SK-N-SH (cell line): ENCODE data around the gene CCDC187. TPM values are rescaled to one million over a fixed set of nuclear protein-coding genes. Genes with fewer than 3 reads are reported as not detected.

ENCODE experiments used
- CTCF ChIA-PET: fragments of 300-600, 350-600 bp; formaldehyde crosslinking; extraction: SDS; loops from one replicate; lab custom pipeline; 2021; lab: Yijun Ruan, JAX
- POLR2A ChIA-PET: fragments of 350-600 bp; sonication (Branson Sonifier 250); formaldehyde crosslinking; extraction: SDS; loops from one replicate; lab custom pipeline; 2020; ENCODE audit warnings: antibody characterized with exemption, inconsistent platforms; lab: Yijun Ruan, JAX
- DNase-seq: peaks from one replicate; pipeline ENCODE4 v3.0.0; 2012
- H2AFZ ChIP-seq: fragments of 200-600 bp; sonication (generic); 2 replicates; pipeline ENCODE4 v1.8.1; 2016; ENCODE audit warnings: antibody characterized with exemption, mild to moderate bottlenecking, low read depth
- H3F3A ChIP-seq: fragments of 200-600 bp; sonication (generic); replicated peaks from 2 replicates; pipeline ENCODE3; 2016; ENCODE audit warnings: antibody characterized with exemption, mild to moderate bottlenecking; ENCODE audit not compliant: insufficient read depth
- H3K27ac ChIP-seq, 2 experiments: fragments of 200-500 bp in 1 of 2; fragments of 200-600 bp in 1 of 2; sonication (Bioruptor generic) in 1 of 2; sonication (generic), shearing (Covaris generic) in 1 of 2; 2 replicates each; pipeline versions ENCODE4 v1.5.1 to v1.6.1; 2014 to 2016; ENCODE audit warnings: low read depth in 2 of 2, inconsistent platforms in 1 of 2, low read length in 1 of 2, mild to moderate bottlenecking in 1 of 2, mixed read lengths in 1 of 2
- H3K27me3 ChIP-seq: fragments of 200-600 bp; sonication (generic), shearing (Covaris generic); 2 replicates; pipeline ENCODE4 v1.6.1; 2016; ENCODE audit warnings: mixed run types; ENCODE audit not compliant: insufficient read depth
- H3K36me3 ChIP-seq, 2 experiments: fragments of 200-500 bp in 1 of 2; fragments of 200-600 bp in 1 of 2; sonication (Bioruptor generic) in 1 of 2; sonication (generic) in 1 of 2; replicated peaks in 1 of 2; 2 replicates each; pipeline versions ENCODE3 to v1.5.1; 2014 to 2016; ENCODE audit warnings: low read length in 1 of 2, mild to moderate bottlenecking in 1 of 2; ENCODE audit not compliant: insufficient read depth in 2 of 2, control insufficient read depth in 1 of 2
- H3K4me1 ChIP-seq, 2 experiments: fragments of 200-500 bp in 1 of 2; fragments of 200-600 bp in 1 of 2; sonication (Bioruptor generic) in 1 of 2; sonication (generic), shearing (Covaris generic) in 1 of 2; 2 replicates each; pipeline versions ENCODE4 v1.5.1 to v1.6.1; 2014 to 2016; ENCODE audit warnings: low read depth in 1 of 2, low read length in 1 of 2, mixed run types in 1 of 2; ENCODE audit not compliant: insufficient read depth in 2 of 2, control insufficient read depth in 1 of 2
- H3K4me2 ChIP-seq: fragments of 200-600 bp; sonication (generic), shearing (Covaris generic); 2 replicates; pipeline ENCODE4 v1.6.1; 2017; ENCODE audit warnings: mixed run types
- H3K4me3 ChIP-seq, 2 experiments: fragments of 200-500 bp in 1 of 2; fragments of 200-600 bp in 1 of 2; sonication (Bioruptor generic) in 1 of 2; sonication (generic), shearing (Covaris generic) in 1 of 2; 2 replicates each; pipeline versions ENCODE4 v1.5.1 to v1.8.1; 2014 to 2016; ENCODE audit warnings: low read depth in 2 of 2, inconsistent platforms in 1 of 2, low read length in 1 of 2, mild to moderate bottlenecking in 1 of 2, mixed read lengths in 1 of 2, moderate library complexity in 1 of 2
- H3K79me2 ChIP-seq: fragments of 200-600 bp; sonication (generic); 2 replicates; pipeline ENCODE4 v1.8.1; 2017; ENCODE audit warnings: mild to moderate bottlenecking; ENCODE audit not compliant: insufficient read depth
- H3K9ac ChIP-seq: fragments of 200-600 bp; sonication (generic); 2 replicates; pipeline ENCODE4 v1.6.1; 2017; ENCODE audit warnings: mixed run types
- H3K9me2 ChIP-seq: fragments of 200-600 bp; sonication (generic); 2 replicates; pipeline ENCODE4 v1.6.1; 2017; ENCODE audit warnings: mixed run types
- H3K9me3 ChIP-seq: fragments of 200-600 bp; sonication (generic); 2 replicates; pipeline ENCODE4 v1.6.1; 2017; ENCODE audit warnings: mixed run types, mild to moderate bottlenecking, moderate library complexity
- H4K20me1 ChIP-seq: fragments of 200-600 bp; sonication (generic); 2 replicates; pipeline ENCODE4 v1.6.1; 2017; ENCODE audit warnings: mild to moderate bottlenecking, mixed run types; ENCODE audit not compliant: insufficient read depth
- CHD2 ChIP-seq: fragments of 150-350 bp; IDR thresholded peaks from 2 replicates; pipeline ENCODE4 v1.6.1; 2018; ENCODE audit warnings: low read length; ENCODE audit not compliant: partially characterized antibody
- ELF1 ChIP-seq: IDR thresholded peaks from 2 replicates; pipeline ENCODE4 v1.4.0; 2012
- JUND ChIP-seq: IDR thresholded peaks from 2 replicates; pipeline ENCODE4 v1.4.0; 2012
- MEF2A ChIP-seq: IDR thresholded peaks from 2 replicates; pipeline ENCODE4 v1.4.0; 2012; ENCODE audit warnings: low read depth, borderline replicate concordance
- MXI1 ChIP-seq: IDR thresholded peaks from 2 replicates; pipeline ENCODE4 v1.6.1; 2012; ENCODE audit warnings: mild to moderate bottlenecking, low read depth, low read length, improper control_type of control experiment
- NFIC ChIP-seq: IDR thresholded peaks from 2 replicates; pipeline ENCODE4 v1.4.0; 2012; ENCODE audit warnings: borderline replicate concordance
- NRF1 ChIP-seq: IDR thresholded peaks from 2 replicates; pipeline ENCODE4 v1.6.1; 2012; ENCODE audit warnings: low read depth, mild to moderate bottlenecking, low read length
- RCOR1 ChIP-seq: fragments of 150-350 bp; IDR thresholded peaks from 2 replicates; pipeline ENCODE4 v1.6.1; 2017; ENCODE audit warnings: antibody characterized with exemption, low read length
- TCF12 ChIP-seq: IDR thresholded peaks from 2 replicates; pipeline ENCODE4 v1.4.0; 2012
- TEAD4 ChIP-seq: IDR thresholded peaks from 2 replicates; pipeline ENCODE4 v1.4.0; 2012; ENCODE audit warnings: mild to moderate bottlenecking, borderline replicate concordance; ENCODE audit not compliant: insufficient read depth
- ZBTB33 ChIP-seq: IDR thresholded peaks from 2 replicates; pipeline ENCODE4 v1.4.0; 2012; ENCODE audit warnings: low read depth, borderline replicate concordance
- WGBS: methylation state at CpG from one replicate; pipeline ENCODE4 v1.1.6; 2017; ENCODE audit warnings: low lambda C conversion rate; 5-methylcytosine and 5-hydroxymethylcytosine counted together
- polyA plus RNA-seq, 3 experiments: library from polyadenylated mRNA; depleted of rRNA; stranded (reverse); fragments of >200 nt; gene quantifications; 2 replicates each; pipeline ENCODE4 v1.2.3, GENCODE V29; 2012

CCDC187 gene
- polyA plus RNA-seq, 1 of the 3 experiments (the other 2 are of a cell fraction), result not detected

- H3K9me2 ChIP-seq, result no peaks in the 10 kb centered on the region
- H3K4me3 ChIP-seq, result no peak overlapping the region
- CTCF ChIA-PET, result interaction anchor here (0.9 to 1.7 kb wide), 5 partner anchors 9 to 122 kb away, joined by 3 to 7 read pairs (median 3); no protein-coding TSS in a partner anchor
- POLR2A ChIA-PET, result interaction anchor here (0.7 kb wide), 1 partner anchor 435 kb away, joined by 3 read pairs; no protein-coding TSS in a partner anchor
- peak; percentile 67 for DNase-seq
- H3K36me3 ChIP-seq, result no peaks in the 10 kb centered on the region
- H3K9ac ChIP-seq, result no peak overlapping the region
- no peaks in the 10 kb centered on the region for H3K79me2 ChIP-seq
- 0 out of 2 replicates have a peak overlapping the region, but pooled peaks have one; percentile 11 for H3K4me2 ChIP-seq
- H3F3A ChIP-seq, result peaks cover 8% of the 10 kb centered on the region
- WGBS, result 12% methylated on average over 14 of the region's 34 CpGs
- no peaks in the 10 kb centered on the region for H4K20me1 ChIP-seq
- H3K27me3 ChIP-seq, result peaks cover 21% of the 10 kb centered on the region; the same call in 1 of the 2 replicates
- no peaks in the 10 kb centered on the region for H3K9me3 ChIP-seq
- H3K27ac ChIP-seq, result no peak overlapping the region
- TF ChIP-seq MXI1 (peak; percentile 76), ELF1 (no peak)
- H3K4me1 ChIP-seq, result peaks cover 0 to 21% of the 10 kb centered on the region in 2 experiments; a peak in 2 of 4 replicates
- no peak overlapping the region for H2AFZ ChIP-seq
Observed at GRCh38 chr9:136292591-136293448, 11.1 kb downstream of the CCDC187 start.

- H3K27ac ChIP-seq, result no peak overlapping the region
- peaks cover 0 to 21% of the 10 kb centered on the region in 2 experiments; a peak in 2 of 4 replicates for H3K4me1 ChIP-seq
- no peak overlapping the region for H2AFZ ChIP-seq
- no peak overlapping the region for H3K4me2 ChIP-seq
- H3K27me3 ChIP-seq, result peaks cover 28% of the 10 kb centered on the region
- no peak overlapping the region for H3K9ac ChIP-seq
- no peaks in the 10 kb centered on the region for H3K9me2 ChIP-seq
- no peak for DNase-seq
- POLR2A ChIA-PET, result interaction anchor here (0.7 kb wide), 1 partner anchor 436 kb away, joined by 3 read pairs; no protein-coding TSS in a partner anchor
- H3K79me2 ChIP-seq, result no peaks in the 10 kb centered on the region
- no peak overlapping the region for H3K4me3 ChIP-seq
- no peaks in the 10 kb centered on the region for H3K9me3 ChIP-seq
- H4K20me1 ChIP-seq, result no peaks in the 10 kb centered on the region
- 60% methylated on average over 9 of the region's 19 CpGs for WGBS
- peaks cover 8% of the 10 kb centered on the region for H3F3A ChIP-seq
- H3K36me3 ChIP-seq, result no peaks in the 10 kb centered on the region
- TF ChIP-seq JUND, result no peak
- no peak for TF ChIP-seq MEF2A
- TF ChIP-seq ZBTB33, result no peak
- TF ChIP-seq NFIC, result no peak
- no peak for TF ChIP-seq NRF1
- no peak for TF ChIP-seq CHD2
- TF ChIP-seq TEAD4, result no peak
- TF ChIP-seq TCF12, result no peak
- TF ChIP-seq RCOR1, result no peak
- CTCF ChIA-PET, result interaction anchor here (0.9 to 1.7 kb wide), 7 partner anchors 9 to 122 kb away, joined by 3 to 7 read pairs (median 3); no protein-coding TSS in a partner anchor
Observed at GRCh38 chr9:136292026-136292538, 11.8 kb downstream of the CCDC187 start.
